Neutrophil (primary cell): ENCODE data around the gene ANKRD6.

Experiments
- H3K27ac ChIP-seq: fragments of 200-600 bp; sonication (generic); 2 replicates; pipeline ENCODE4 v1.5.1; 2016; ENCODE audit warnings: mild to moderate bottlenecking, moderate library complexity
- H3K27me3 ChIP-seq: fragments of 200-600 bp; sonication (generic); 2 replicates; pipeline ENCODE4 v1.6.0; 2016; ENCODE audit warnings: mild to moderate bottlenecking
- H3K36me3 ChIP-seq: fragments of 200-600 bp; sonication (generic); 2 replicates; pipeline ENCODE4 v1.5.1; 2017
- H3K4me1 ChIP-seq, 2 experiments: fragments of 200-600 bp in 1 of 2; sonication (generic) in 1 of 2; 1 replicate in 1 of 2; 2 replicates in 1 of 2; pipeline versions ENCODE4 v1.5.1 to v1.6.1; 2013 to 2016; ENCODE audit warnings: low read depth in 1 of 2, low read length in 1 of 2, mild to moderate bottlenecking in 1 of 2, moderate library complexity in 1 of 2; ENCODE audit not compliant: control insufficient read depth in 1 of 2, insufficient read depth in 1 of 2
- H3K4me3 ChIP-seq, 2 experiments: fragments of 200-600 bp in 1 of 2; sonication (generic) in 1 of 2; 1 replicate in 1 of 2; 2 replicates in 1 of 2; pipeline ENCODE4 v1.5.1; 2013 to 2016; ENCODE audit warnings: low read depth in 1 of 2, low read length in 1 of 2, mild to moderate bottlenecking in 1 of 2, moderate library complexity in 1 of 2
- H3K9me3 ChIP-seq: fragments of 200-600 bp; sonication (generic); 2 replicates; pipeline ENCODE4 v1.5.1; 2016
- TF ChIP-seq, protein P1 (sequence below): fragments of 200-600 bp; sonication (generic); IDR thresholded peaks from 2 replicates; pipeline ENCODE4 v1.5.1; 2016; ENCODE audit warnings: antibody characterized with exemption

ANKRD6 gene

DNA sequence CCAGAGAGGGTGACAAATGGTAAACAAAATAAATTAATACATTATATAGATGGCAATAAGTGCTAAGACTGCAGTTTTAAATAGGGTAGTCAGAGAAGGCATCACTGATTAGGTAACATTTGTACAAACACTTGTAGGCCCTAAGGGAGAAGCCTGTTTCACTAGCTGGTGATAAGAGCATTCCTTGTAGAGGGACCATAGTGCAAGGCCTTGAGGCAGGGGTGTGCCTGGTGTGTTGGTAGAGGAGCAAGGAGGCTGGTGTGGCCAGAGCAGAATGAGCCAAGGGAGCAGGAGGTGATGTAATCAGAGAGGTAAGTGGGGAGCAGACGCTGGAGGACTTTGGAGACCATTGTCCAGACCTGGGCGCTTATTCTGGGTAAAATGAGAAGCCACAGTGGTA, 70.7 kb downstream of the ANKRD6 start:
- Histone ChIP-seq H3K9me3 (no peaks in the 10 kb centered on the region), H3K27ac (no peak overlapping the region), H3K4me3 (no peak overlapping the region), H3K27me3 (no peaks in the 10 kb centered on the region), H3K4me1 (no peaks in the 10 kb centered on the region), H3K36me3 (no peaks in the 10 kb centered on the region)
- TF ChIP-seq, protein P1, sequence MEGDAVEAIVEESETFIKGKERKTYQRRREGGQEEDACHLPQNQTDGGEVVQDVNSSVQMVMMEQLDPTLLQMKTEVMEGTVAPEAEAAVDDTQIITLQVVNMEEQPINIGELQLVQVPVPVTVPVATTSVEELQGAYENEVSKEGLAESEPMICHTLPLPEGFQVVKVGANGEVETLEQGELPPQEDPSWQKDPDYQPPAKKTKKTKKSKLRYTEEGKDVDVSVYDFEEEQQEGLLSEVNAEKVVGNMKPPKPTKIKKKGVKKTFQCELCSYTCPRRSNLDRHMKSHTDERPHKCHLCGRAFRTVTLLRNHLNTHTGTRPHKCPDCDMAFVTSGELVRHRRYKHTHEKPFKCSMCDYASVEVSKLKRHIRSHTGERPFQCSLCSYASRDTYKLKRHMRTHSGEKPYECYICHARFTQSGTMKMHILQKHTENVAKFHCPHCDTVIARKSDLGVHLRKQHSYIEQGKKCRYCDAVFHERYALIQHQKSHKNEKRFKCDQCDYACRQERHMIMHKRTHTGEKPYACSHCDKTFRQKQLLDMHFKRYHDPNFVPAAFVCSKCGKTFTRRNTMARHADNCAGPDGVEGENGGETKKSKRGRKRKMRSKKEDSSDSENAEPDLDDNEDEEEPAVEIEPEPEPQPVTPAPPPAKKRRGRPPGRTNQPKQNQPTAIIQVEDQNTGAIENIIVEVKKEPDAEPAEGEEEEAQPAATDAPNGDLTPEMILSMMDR: no peak

DNA sequence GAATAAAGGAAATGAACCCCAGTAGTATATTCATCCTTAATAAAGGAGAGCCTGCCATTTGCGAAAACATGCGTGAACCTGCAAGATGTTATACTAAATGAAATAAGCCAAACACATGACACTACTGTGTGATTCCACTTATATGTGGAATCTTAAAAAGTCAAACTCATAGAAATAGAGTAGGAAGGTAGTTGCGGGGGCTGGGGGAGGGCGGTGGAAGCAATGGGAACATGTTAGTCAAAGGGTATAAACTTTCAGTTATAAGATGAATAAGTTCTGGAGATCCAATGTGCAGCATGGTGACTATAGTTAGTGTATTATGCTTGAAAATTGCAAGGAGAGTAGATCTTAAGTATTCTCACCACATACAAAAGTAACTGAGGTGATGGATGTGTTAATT, 72.9 kb downstream of the ANKRD6 start:
- H3K9me3 ChIP-seq: no peaks in the 10 kb centered on the region
- no peak overlapping the region for H3K27ac ChIP-seq
- no peak overlapping the region for H3K4me3 ChIP-seq
- no peaks in the 10 kb centered on the region for H3K27me3 ChIP-seq
- no peaks in the 10 kb centered on the region for H3K4me1 ChIP-seq
- TF ChIP-seq, protein P1: no peak
- no peaks in the 10 kb centered on the region for H3K36me3 ChIP-seq

DNA sequence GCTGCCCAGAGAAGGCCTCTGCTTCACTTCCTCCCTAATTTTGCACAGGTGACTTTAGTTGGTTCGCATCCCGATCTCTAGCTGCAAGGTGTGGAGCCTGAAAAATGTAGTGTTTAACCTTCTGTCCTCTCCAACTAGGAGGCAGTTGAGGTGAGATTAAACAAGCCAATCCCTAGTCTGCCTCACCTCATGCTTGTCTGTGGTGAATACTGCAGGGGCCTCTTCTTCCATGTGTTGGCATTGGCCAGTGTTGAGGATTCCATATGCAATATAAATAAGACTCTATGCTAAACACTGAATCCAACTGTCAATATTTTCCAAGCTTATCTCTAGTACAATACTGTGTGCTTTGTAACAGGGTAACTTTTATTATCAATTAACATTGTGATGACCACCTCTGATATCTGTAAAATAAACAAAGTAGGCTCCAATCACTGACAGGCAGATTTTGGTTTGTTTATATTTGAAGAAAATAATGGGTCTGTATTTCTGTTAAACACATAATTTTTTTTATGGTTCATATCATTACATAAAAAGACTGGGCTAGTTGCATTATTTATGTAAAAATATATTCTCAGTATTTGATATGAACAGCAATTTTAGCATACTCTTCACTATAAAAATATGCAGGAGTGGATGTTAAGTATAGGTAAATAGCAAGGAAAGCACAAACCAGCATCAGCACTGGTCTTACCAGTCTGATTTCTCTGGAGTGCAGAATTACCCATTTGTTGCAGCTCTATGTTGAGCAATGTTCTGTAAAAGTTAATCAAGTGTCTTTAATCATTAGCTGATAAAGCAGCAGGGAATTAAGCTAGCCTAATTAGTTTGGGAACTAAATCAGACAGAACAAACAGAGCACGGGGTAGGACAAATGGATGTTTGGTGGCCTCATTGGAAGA, 74.0 kb downstream of the ANKRD6 start:
- H3K9me3 ChIP-seq: no peaks in the 10 kb centered on the region
- H3K27me3 ChIP-seq: no peaks in the 10 kb centered on the region
- no peaks in the 10 kb centered on the region for H3K4me1 ChIP-seq
- H3K36me3 ChIP-seq: no peaks in the 10 kb centered on the region
- H3K27ac ChIP-seq: no peak overlapping the region
- H3K4me3 ChIP-seq: no peak overlapping the region
- TF ChIP-seq, protein P1: no peak

DNA sequence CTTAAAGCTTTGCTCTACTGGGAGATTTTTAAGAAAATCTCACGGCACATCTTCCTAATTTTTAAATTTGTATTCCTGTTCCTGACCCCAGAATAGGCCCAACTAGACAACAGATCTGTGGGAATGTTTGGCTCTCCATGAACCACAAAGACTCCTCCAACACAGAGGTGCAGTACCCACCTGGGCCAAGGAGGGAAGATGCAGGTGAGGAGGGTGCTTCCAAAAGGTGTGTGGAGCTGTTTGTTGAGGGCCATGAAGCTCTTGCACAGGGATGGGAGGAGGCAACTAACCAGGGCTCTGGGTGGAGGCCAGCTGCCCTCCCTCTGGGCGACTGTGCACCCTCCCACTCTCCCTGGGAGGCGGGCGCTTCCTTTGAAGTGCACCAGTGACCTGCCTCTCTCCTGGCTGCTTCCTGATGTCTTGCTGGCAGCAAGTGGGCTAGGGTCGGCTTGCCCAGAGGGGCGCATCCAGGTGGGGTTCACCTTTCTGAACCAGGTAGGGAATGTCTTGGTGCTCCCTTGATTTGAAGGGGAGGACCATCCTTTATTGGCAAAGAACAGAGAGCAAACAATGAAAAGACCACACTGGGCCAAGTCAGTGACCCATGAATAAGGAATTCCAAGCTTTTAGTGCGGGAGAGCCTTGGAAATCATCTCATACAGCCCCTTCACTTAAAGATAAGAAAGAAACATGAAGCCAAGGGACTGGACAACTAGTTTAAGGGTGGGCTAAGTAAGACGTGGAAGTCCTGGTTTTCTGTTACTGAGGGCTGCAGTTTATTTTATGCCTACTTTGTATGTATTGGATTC, 76.0 kb downstream of the ANKRD6 start:
- Histone ChIP-seq H3K36me3 (no peaks in the 10 kb centered on the region), H3K27ac (no peak overlapping the region), H3K9me3 (no peaks in the 10 kb centered on the region), H3K4me3 (no peak overlapping the region), H3K4me1 (no peaks in the 10 kb centered on the region), H3K27me3 (no peaks in the 10 kb centered on the region)
- TF ChIP-seq, protein P1: no peak

DNA sequence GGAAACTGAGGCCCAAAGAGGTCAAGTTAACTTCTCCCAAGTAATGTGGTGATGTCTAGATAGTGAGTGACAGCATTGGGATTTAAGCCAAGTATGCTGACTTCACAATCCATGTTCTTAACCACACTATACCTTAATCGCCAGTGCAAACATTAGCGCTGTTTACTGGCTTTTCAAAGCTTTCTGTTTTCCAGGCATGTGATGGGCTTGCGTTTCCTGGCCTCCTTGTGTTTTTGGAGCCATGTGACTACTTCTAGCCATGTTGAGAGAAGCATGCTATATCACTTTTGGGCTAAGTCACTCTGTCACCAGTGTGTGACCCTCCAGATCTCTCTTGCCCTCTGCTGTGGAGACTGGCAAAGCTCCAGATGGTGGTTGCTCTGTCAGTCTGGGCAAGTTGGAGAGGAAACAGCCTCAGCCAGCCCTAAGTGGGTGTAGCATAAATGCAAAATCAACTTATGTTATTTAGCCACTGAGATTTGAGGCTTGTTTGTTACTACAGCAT, 76.9 kb downstream of the ANKRD6 start:
- no peaks in the 10 kb centered on the region for H3K27me3 ChIP-seq
- no peak overlapping the region for H3K4me3 ChIP-seq
- H3K36me3 ChIP-seq: no peaks in the 10 kb centered on the region
- TF ChIP-seq, protein P1: no peak
- no peaks in the 10 kb centered on the region for H3K9me3 ChIP-seq
- no peaks in the 10 kb centered on the region for H3K4me1 ChIP-seq
- no peak overlapping the region for H3K27ac ChIP-seq
